Breast epithelium (tissue), 4 donors: ENCODE data around the gene IPO13. TPM values are rescaled to one million over a fixed set of nuclear protein-coding genes. Genes with fewer than 3 reads are reported as not detected.

Source experiments
- DNase-seq, 2 donors: peaks; one replicate each; pipeline ENCODE4 v3.0.0-alpha.2; 2019; ENCODE audit warnings: low spot score in 2 of 2
- H3K27ac ChIP-seq, 2 donors: fragments of 200-600 bp; sonication (generic) in 1 of 2; one replicate each; pipeline ENCODE4 v1.5.1; 2016 to 2019; ENCODE audit warnings: mild to moderate bottlenecking in 1 of 2
- H3K27me3 ChIP-seq, 2 donors: fragments of 200-600 bp; sonication (generic) in 1 of 2; one replicate each; pipeline versions ENCODE4 v1.5.1 to v1.6.0; 2017 to 2019; ENCODE audit warnings: control low read depth in 1 of 2, mild to moderate bottlenecking in 1 of 2
- H3K36me3 ChIP-seq: fragments of 200-600 bp; one replicate; pipeline ENCODE4 v1.5.1; 2019
- H3K4me1 ChIP-seq, 2 donors: fragments of 200-600 bp; sonication (generic); one replicate each; pipeline ENCODE4 v1.5.1; 2016 to 2019; ENCODE audit warnings: control low read depth in 1 of 2
- H3K4me3 ChIP-seq, 3 donors: fragments of 200-600 bp; sonication (generic); 1 replicate in 2 of 3; 2 replicates in 1 of 3; pipeline ENCODE4 v1.5.1; 2016 to 2019; ENCODE audit warnings: mild to moderate bottlenecking in 3 of 3, moderate library complexity in 2 of 3
- H3K9me3 ChIP-seq, 2 donors: fragments of 200-600 bp; sonication (generic) in 1 of 2; one replicate each; pipeline ENCODE4 v1.5.1; 2016 to 2019; ENCODE audit warnings: control low read depth in 1 of 2
- POLR2A ChIP-seq: fragments of 450-650 bp; IDR thresholded peaks from one replicate; pipeline ENCODE4 v1.6.1; 2016; ENCODE audit warnings: antibody characterized with exemption, mild to moderate bottlenecking, moderate library complexity
- POLR2AphosphoS5 ChIP-seq, 3 donors: sonication (generic); formaldehyde crosslinking; IDR thresholded peaks; one replicate each; pipeline ENCODE4 v1.6.1; 2017; ENCODE audit warnings: antibody characterized with exemption in 3 of 3
- intact Hi-C: fragments of 100-400 bp; cut with DNase I; formaldehyde crosslinking; loops from one replicate; pipeline ENCODE4 v1.15.1; 2023; ENCODE audit warnings: low total_unique reads
- total RNA-seq, 3 donors: library from RNA; depleted of rRNA; stranded (reverse); fragments of >200 nt; gene quantifications; one replicate each; pipeline ENCODE4 v1.1.0, GENCODE V29; 2016
- TF ChIP-seq, protein P1 (sequence below), 3 donors: fragments of 450-650 bp; IDR thresholded peaks; one replicate each; pipeline ENCODE4 v1.5.1; 2016 to 2017; ENCODE audit warnings: antibody characterized with exemption in 3 of 3, mild to moderate bottlenecking in 3 of 3, moderate library complexity in 3 of 3

Gene IPO13
- total RNA-seq, 3 donors from 2014 or later, result 18.4 to 23.0 (median 20.5) TPM

DNA sequence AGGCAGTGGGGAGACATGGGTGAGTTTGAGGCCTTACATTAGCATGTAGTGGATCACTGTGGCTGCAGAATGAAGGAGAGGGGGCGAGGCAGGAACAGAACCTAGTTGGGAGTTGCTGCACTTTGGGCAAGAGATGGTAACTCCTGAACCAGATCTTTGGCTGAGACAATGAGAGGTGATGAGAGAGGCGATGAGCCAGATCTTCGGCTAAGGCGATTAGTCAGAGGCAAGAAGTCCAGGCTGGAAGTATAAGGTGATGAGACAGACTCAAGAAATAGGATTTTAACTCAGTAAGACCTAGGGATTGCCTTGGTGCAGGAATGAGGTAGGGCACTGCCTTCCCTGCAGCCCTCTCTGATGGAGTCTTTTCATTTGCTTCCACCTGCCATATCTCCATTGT, 22.2 kb upstream of the IPO13 start:
- no peak for TF ChIP-seq POLR2A
- TF ChIP-seq, protein P1, sequence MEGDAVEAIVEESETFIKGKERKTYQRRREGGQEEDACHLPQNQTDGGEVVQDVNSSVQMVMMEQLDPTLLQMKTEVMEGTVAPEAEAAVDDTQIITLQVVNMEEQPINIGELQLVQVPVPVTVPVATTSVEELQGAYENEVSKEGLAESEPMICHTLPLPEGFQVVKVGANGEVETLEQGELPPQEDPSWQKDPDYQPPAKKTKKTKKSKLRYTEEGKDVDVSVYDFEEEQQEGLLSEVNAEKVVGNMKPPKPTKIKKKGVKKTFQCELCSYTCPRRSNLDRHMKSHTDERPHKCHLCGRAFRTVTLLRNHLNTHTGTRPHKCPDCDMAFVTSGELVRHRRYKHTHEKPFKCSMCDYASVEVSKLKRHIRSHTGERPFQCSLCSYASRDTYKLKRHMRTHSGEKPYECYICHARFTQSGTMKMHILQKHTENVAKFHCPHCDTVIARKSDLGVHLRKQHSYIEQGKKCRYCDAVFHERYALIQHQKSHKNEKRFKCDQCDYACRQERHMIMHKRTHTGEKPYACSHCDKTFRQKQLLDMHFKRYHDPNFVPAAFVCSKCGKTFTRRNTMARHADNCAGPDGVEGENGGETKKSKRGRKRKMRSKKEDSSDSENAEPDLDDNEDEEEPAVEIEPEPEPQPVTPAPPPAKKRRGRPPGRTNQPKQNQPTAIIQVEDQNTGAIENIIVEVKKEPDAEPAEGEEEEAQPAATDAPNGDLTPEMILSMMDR (IDR thresholded peaks at IDR 0.05), result no peak
- TF ChIP-seq POLR2AphosphoS5 (IDR thresholded peaks at IDR 0.05), result no peak
- intact Hi-C loops, result no loop called here
- DNase-seq, result no peak
- Histone ChIP-seq H3K9me3 (no peaks in the 10 kb centered on the region), H3K27me3 (no peaks in the 10 kb centered on the region), H3K27ac (no peak overlapping the region), H3K36me3 (no peaks in the 10 kb centered on the region), H3K4me3 (no peak overlapping the region), H3K4me1 (no peaks in the 10 kb centered on the region)

DNA sequence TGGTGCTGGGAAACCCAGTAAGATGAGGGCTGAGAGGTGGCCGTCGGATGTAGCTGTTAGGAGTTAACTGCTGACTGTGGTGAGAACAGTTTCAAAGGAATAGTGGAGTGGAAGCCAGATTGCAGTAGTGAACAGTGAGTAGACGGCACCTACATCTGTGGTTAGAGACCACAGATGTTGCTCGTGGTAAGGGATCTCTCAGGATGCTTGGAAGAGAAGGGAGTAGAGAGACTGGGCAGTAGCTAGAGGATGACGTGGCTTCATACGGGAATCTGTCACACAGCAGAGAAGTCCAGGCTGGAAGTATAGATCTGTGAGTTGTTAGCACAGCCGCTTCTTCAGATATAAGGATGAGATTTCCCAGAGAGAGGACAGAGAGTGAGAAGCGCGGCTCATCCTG, 20.9 kb upstream of the IPO13 start:
- intact Hi-C loops, result no loop called here
- H3K27ac ChIP-seq, result no peak overlapping the region
- no peaks in the 10 kb centered on the region for H3K36me3 ChIP-seq

DNA sequence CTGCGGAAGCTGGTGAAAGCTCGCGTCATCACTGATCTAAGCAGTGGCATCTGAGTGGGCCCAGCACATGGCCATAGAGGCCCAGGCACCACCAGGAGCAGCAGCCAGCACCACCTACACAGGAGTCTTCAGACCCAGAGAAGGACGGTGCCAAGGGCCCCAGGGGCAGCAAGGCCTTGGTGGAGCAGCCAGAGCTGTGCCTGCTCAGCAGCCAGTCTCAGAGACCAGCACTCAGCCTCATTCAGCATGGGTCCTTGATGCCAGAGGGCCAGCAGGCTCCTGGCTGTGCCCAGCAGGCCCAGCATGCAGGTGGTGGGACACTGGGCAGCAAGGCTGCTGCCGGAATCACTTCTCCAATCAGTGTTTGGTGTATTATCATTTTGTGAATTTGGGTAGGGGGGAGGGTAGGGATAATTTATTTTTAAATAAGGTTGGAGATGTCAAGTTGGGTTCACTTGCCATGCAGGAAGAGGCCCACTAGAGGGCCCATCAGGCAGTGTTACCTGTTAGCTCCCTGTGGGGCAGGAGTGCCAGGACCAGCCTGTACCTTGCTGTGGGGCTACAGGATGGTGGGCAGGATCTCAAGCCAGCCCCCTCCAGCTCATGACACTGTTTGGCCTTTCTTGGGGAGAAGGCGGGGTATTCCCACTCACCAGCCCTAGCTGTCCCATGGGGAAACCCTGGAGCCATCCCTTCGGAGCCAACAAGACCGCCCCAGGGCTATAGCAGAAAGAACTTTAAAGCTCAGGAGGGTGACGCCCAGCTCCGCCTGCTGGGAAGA, 16.4 kb upstream of the IPO13 start:
- intact Hi-C loops, result loop anchor here (10.0 kb wide), 1 partner anchor 166 kb away; no protein-coding TSS in a partner anchor
- no peak overlapping the region for H3K4me3 ChIP-seq
- TF ChIP-seq POLR2A, result no peak
- TF ChIP-seq, protein P1 (IDR thresholded peaks at IDR 0.05), result peak in 1 of 3 donors; percentile 29
- H3K4me1 ChIP-seq, result no peaks in the 10 kb centered on the region
- H3K27me3 ChIP-seq, result no peaks in the 10 kb centered on the region
- H3K36me3 ChIP-seq, result no peaks in the 10 kb centered on the region
- DNase-seq, result no peak
- H3K27ac ChIP-seq, result no peak overlapping the region
- H3K9me3 ChIP-seq, result no peaks in the 10 kb centered on the region

More for the DNA sequence above, 20.9 kb upstream of the IPO13 start:
- Histone ChIP-seq H3K4me1 (no peaks in the 10 kb centered on the region), H3K9me3 (no peaks in the 10 kb centered on the region), H3K4me3 (no peak overlapping the region), H3K27me3 (no peaks in the 10 kb centered on the region)
- TF ChIP-seq POLR2AphosphoS5 (IDR thresholded peaks at IDR 0.05) (no peak), POLR2A (no peak)
- TF ChIP-seq, protein P1 (IDR thresholded peaks at IDR 0.05), result no peak
- DNase-seq, result no peak

DNA sequence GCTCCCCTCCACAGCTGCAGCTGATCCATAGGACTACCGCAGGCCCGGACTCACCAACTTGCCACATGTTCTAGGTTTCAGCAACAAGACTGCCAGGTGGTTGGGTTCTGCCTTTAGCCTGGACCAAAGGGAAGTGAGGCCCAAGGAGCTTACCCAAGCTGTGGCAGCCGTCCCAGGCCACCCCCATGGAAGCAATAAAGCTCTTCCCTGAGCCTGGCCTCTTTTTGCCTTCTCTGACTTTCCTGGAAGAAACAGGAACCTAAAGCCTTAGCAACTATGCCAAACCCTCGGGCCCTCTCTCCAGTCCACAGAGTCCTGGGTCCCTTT, 15.8 kb upstream of the IPO13 start:
- intact Hi-C loops, result loop anchor here (10.0 kb wide), 1 partner anchor 166 kb away; no protein-coding TSS in a partner anchor
- no peak for DNase-seq
- no peaks in the 10 kb centered on the region for H3K36me3 ChIP-seq
- H3K27me3 ChIP-seq, result no peaks in the 10 kb centered on the region
- H3K9me3 ChIP-seq, result no peaks in the 10 kb centered on the region
- no peak overlapping the region for H3K27ac ChIP-seq
- TF ChIP-seq, protein P1 (IDR thresholded peaks at IDR 0.05), result no peak
- TF ChIP-seq POLR2A, result no peak
- no peak for TF ChIP-seq POLR2AphosphoS5 (IDR thresholded peaks at IDR 0.05)
- H3K4me1 ChIP-seq, result no peaks in the 10 kb centered on the region
- H3K4me3 ChIP-seq, result no peak overlapping the region

DNA sequence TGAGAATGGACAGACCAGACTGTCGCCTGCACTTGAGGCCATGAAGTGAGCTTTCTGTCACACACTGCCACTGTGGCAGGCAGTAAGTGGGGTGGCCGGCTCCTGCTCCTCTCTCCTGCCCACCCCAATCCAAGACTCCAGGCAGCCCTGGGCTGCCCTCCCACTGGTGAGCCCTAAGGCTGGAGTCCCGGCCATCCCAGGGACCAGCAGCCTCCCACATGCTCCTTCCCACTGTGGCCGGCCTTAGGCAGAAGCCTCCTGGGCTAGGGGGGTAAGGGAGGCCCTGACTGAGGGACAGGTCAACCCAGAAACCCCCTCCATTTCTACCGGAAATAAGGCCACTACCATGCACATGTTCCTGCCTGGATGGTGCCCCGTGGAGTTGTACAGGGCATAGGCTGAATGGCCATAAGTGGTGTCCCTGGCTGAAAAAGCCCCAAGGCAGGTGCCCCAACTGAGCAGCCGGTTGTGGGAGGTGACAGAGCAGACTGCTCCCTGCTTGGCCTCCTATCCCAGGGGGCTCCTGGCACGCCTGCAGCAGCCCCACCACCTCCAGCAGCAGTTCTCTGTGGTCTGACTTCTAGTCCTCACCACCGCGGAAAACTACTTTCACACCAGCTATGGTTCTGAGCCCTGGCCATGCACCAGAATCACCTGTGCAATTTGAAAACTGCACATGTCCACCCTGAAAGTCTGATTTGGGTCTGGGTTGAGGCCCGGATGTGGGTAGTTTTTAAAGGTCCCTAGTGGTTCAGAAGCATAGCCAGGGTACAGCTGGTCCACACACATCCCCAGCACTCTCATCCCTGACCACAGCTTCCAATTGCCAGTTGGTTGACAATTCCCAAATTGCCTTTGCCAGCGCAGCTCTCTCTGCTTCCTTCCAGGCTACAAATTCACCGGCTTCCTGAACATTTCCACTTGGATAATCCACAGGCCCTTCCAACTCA, 14.8 kb upstream of the IPO13 start:
- intact Hi-C loops, result loop anchor here (10.0 kb wide), 1 partner anchor 167 kb away; no protein-coding TSS in a partner anchor

More for the DNA sequence above, 14.8 kb upstream of the IPO13 start:
- TF ChIP-seq, protein P1 (IDR thresholded peaks at IDR 0.05), result no peak
- TF ChIP-seq POLR2AphosphoS5 (IDR thresholded peaks at IDR 0.05), result no peak
- TF ChIP-seq POLR2A, result no peak
- Histone ChIP-seq H3K36me3 (no peaks in the 10 kb centered on the region), H3K27ac (no peak overlapping the region), H3K4me1 (no peaks in the 10 kb centered on the region), H3K27me3 (no peaks in the 10 kb centered on the region), H3K9me3 (no peaks in the 10 kb centered on the region), H3K4me3 (no peak overlapping the region)
- no peak for DNase-seq
